ENCODE measurements around the gene ARPC5L. TPM values are rescaled to one million over a fixed set of nuclear protein-coding genes. Genes with fewer than 3 reads are reported as not detected.

ARPC5L gene
- total RNA-seq, 1 donor, result 9.8 TPM

GRCh38 chr9:124857533-124858162, 4.3 kb upstream of the ARPC5L start:
- Histone ChIP-seq H3K4me3 (ENCODE audit: insufficient read depth, low read length) (no peak overlapping the region), H4K20me1 (ENCODE audit: insufficient read depth, low read length) (peaks cover 56% of the 10 kb centered on the region), H3K27ac (ENCODE audit: low read depth, low read length) (no peak overlapping the region), H3K4me1 (ENCODE audit: insufficient read depth, low read length) (peaks cover 28% of the 10 kb centered on the region), H3K36me3 (ENCODE audit: insufficient read depth, low read length) (peaks cover 45% of the 10 kb centered on the region), H3K79me2 (ENCODE audit: insufficient read depth, low read length) (peaks cover 34% of the 10 kb centered on the region), H3K9me3 (ENCODE audit: low read depth, low read length) (no peaks in the 10 kb centered on the region), H2AFZ (ENCODE audit: low read length) (no peak overlapping the region), H3K27me3 (ENCODE audit: insufficient read depth, low read length) (no peaks in the 10 kb centered on the region), H3K4me2 (ENCODE audit: insufficient read depth, low read length) (no peak overlapping the region)
- DNase-seq (ENCODE audit: insufficient read length, low spot score, missing footprints), result peak; percentile 47
- no peak for TF ChIP-seq CTCF (IDR thresholded peaks at IDR 0.05; ENCODE audit: extremely low read depth, low read depth, low read length)

- no peak overlapping the region for H2AFZ ChIP-seq (ENCODE audit: low read length)
- peaks cover 56% of the 10 kb centered on the region for H4K20me1 ChIP-seq (ENCODE audit: insufficient read depth, low read length)
- TF ChIP-seq CTCF (IDR thresholded peaks at IDR 0.05; ENCODE audit: extremely low read depth, low read depth, low read length), result no peak
- H3K79me2 ChIP-seq (ENCODE audit: insufficient read depth, low read length), result peaks cover 34% of the 10 kb centered on the region
- no peak overlapping the region for H3K4me2 ChIP-seq (ENCODE audit: insufficient read depth, low read length)
- no peak overlapping the region for H3K4me3 ChIP-seq (ENCODE audit: insufficient read depth, low read length)
- H3K27me3 ChIP-seq (ENCODE audit: insufficient read depth, low read length), result no peaks in the 10 kb centered on the region
- peak; percentile 69 for DNase-seq (ENCODE audit: insufficient read length, low spot score, missing footprints)
- H3K9me3 ChIP-seq (ENCODE audit: low read depth, low read length), result no peaks in the 10 kb centered on the region
- peaks cover 22% of the 10 kb centered on the region for H3K4me1 ChIP-seq (ENCODE audit: insufficient read depth, low read length)
- H3K27ac ChIP-seq (ENCODE audit: low read depth, low read length), result no peak overlapping the region
- peaks cover 45% of the 10 kb centered on the region for H3K36me3 ChIP-seq (ENCODE audit: insufficient read depth, low read length)
Measured at GRCh38 chr9:124858330-124859046, 3.4 kb upstream of the ARPC5L start.

GRCh38 chr9:124859803-124860581, 1.9 kb upstream of the ARPC5L start:
- H3K4me1 ChIP-seq (ENCODE audit: insufficient read depth, low read length), result peaks cover 22% of the 10 kb centered on the region
- peak overlapping the region; percentile 90 for H3K4me3 ChIP-seq (ENCODE audit: insufficient read depth, low read length)
- peaks cover 34% of the 10 kb centered on the region for H3K79me2 ChIP-seq (ENCODE audit: insufficient read depth, low read length)
- no peaks in the 10 kb centered on the region for H3K9me3 ChIP-seq (ENCODE audit: low read depth, low read length)
- TF ChIP-seq CTCF (IDR thresholded peaks at IDR 0.05; ENCODE audit: extremely low read depth, low read depth, low read length), result no peak
- peaks cover 45% of the 10 kb centered on the region for H3K36me3 ChIP-seq (ENCODE audit: insufficient read depth, low read length)
- H3K4me2 ChIP-seq (ENCODE audit: insufficient read depth, low read length), result peak overlapping the region; percentile 94
- H2AFZ ChIP-seq (ENCODE audit: low read length), result no peak overlapping the region
- no peaks in the 10 kb centered on the region for H3K27me3 ChIP-seq (ENCODE audit: insufficient read depth, low read length)
- peaks cover 56% of the 10 kb centered on the region for H4K20me1 ChIP-seq (ENCODE audit: insufficient read depth, low read length)
- peak; percentile 74 for DNase-seq (ENCODE audit: insufficient read length, low spot score, missing footprints)
- peak overlapping the region; percentile 90 for H3K27ac ChIP-seq (ENCODE audit: low read depth, low read length)

All from osteoblast (primary cell).